K562 (cell line): ENCODE data around the gene FRMD7. TPM values are rescaled to one million over a fixed set of nuclear protein-coding genes. Genes with fewer than 3 reads are reported as not detected.

ENCODE experiments used
- ATF4 ChIP-seq: fragments of 450-650 bp; formaldehyde crosslinking; IDR thresholded peaks from 2 replicates; pipeline ENCODE4 v1.4.0; 2022; ENCODE audit warnings: mild to moderate bottlenecking, moderate library complexity
- CEBPG ChIP-seq, 3 experiments: fragments of 200-800 bp in 1 of 3; sonication (Bioruptor generic) in 1 of 3; sonication (generic) in 1 of 3; formaldehyde crosslinking in 1 of 3; IDR thresholded peaks in 2 of 3; conservative IDR thresholded peaks in 1 of 3; 2 replicates each; pipeline versions ENCODE4 v1.6.1 to v1.8.0; 2016 to 2022; ENCODE audit warnings: missing compliant biosample characterization in 2 of 3, missing genetic modification characterization in 2 of 3, mild to moderate bottlenecking in 1 of 3, missing genetic modification reagents in 1 of 3
- CHAMP1 ChIP-seq: fragments of 450-650 bp; IDR thresholded peaks from 2 replicates; pipeline ENCODE4 v1.6.1; 2016; ENCODE audit warnings: mild to moderate bottlenecking
- FOXP1 ChIP-seq: sonication (generic); formaldehyde crosslinking; IDR thresholded peaks from 2 replicates; pipeline ENCODE4 v1.8.0; 2022; ENCODE audit warnings: mild to moderate bottlenecking, missing genetic modification reagents
- SP1 ChIP-seq: sonication (generic); formaldehyde crosslinking; IDR thresholded peaks from 2 replicates; pipeline ENCODE4 v1.8.1; 2022; ENCODE audit warnings: mild to moderate bottlenecking, missing genetic modification reagents
- SRSF3 ChIP-seq: fragments of 200-400 bp; formaldehyde crosslinking; IDR thresholded peaks from 2 replicates; pipeline ENCODE4 v1.6.1; 2016; ENCODE audit warnings: mild to moderate bottlenecking, low read length, moderate library complexity; ENCODE audit not compliant: insufficient read depth
- TRIM24 ChIP-seq, 2 experiments: fragments of 450-650 bp; IDR thresholded peaks; 2 replicates each; pipeline ENCODE4 v1.6.1; 2016
- ZKSCAN3 ChIP-seq: fragments of 250-450 bp; sonication (Bioruptor Pico); IDR thresholded peaks from 2 replicates; pipeline ENCODE4 v1.4.0; 2020
- ZNF121 ChIP-seq: sonication (generic); formaldehyde crosslinking; conservative IDR thresholded peaks from 2 replicates; pipeline ENCODE4 v1.8.0; 2022; ENCODE audit warnings: missing genetic modification reagents
- ZNF133 ChIP-seq: fragments of 250-450 bp; sonication (Bioruptor Pico); IDR thresholded peaks from 2 replicates; pipeline ENCODE4 v1.4.0; 2020; ENCODE audit warnings: mild to moderate bottlenecking
- polyA plus RNA-seq, 8 experiments: library from polyadenylated mRNA; depleted of rRNA in 4 of 8; stranded (reverse) in 5 of 8; unstranded in 3 of 8; fragments of >200 nt; fragmentation: Nextera tagmentation in 2 of 8; fragmentation: Illumina TruSeq in 1 of 8; extraction: Ambion mirVana in 2 of 8; extraction: Trizol in 1 of 8; gene quantifications; 2 replicates each; pipeline versions ENCODE4 v1.2.1 to v1.2.3, GENCODE V29; 2011 to 2014; ENCODE audit warnings: inconsistent platforms in 1 of 8, missing spikeins in 1 of 8
- total RNA-seq, 7 experiments: library from RNA; depleted of rRNA in 6 of 7; stranded (reverse); fragments of >200 nt in 6 of 7; fragmentation: Illumina TruSeq in 2 of 7; extraction: Trizol in 2 of 7; gene quantifications; 2 replicates each; pipeline versions ENCODE4 v1.2.1 to v1.2.3, GENCODE V29; 2011 to 2021; ENCODE audit warnings: low replicate concordance in 1 of 7

The FRMD7 gene
- total and polyA plus RNA-seq, 9 of the 15 experiments (the other 6 are each of a cell fraction or from before 2014, with no cell fraction given): 0.06 to 0.09 TPM; not detected in 7

DNA sequence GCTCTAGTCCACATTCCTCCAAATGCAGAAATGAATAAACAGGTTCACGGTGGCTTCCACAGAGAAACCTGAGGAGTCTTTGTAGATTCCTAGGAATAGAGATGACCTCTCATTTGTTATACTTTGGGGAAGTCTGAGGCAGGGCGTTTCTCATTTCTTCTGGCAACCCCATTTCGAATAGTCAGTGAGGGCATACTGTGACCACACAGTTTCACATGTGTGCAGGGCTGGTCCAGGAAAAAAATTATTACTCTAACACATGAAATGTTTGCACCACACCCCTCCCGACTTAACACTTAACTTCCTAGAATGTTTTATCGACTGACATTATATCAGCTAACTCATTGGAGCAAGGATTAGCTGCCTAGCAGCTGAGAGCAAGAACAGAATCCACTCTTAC lies 12.0 kb downstream of the FRMD7 start (continued):
- TF ChIP-seq CHAMP1 (no peak), SP1 (CRISPR knock-in tag) (no peak), FOXP1 (CRISPR knock-in tag) (no peak), CEBPG (CRISPR knock-in tag; IDR thresholded peaks at IDR 0.05) (no peak), CEBPG (tag; conservative IDR thresholded peaks at IDR 0.05 in 1 of 2, IDR thresholded peaks at IDR 0.05 in 1 of 2) (no peak), SRSF3 (no peak), TRIM24 (IDR thresholded peaks at IDR 0.05) (no peak), ZNF133 (CRISPR knock-in tag) (no peak), ZKSCAN3 (CRISPR knock-in tag) (no peak), ATF4 (CRISPR knock-in tag) (no peak), ZNF121 (CRISPR knock-in tag) (no peak)
- TF ChIP-seq, all 486 proteins: peak for 0
